Stimulated activated CD4-positive, alpha-beta T cell treated with anti-CD3 and anti-CD28 coated beads, Interleukin-4, amount 100 ng/mL, for 24 hours (primary cell): Measurements from ENCODE around the gene FLNC.

Experiments
- DNase-seq: peaks from one replicate; pipeline ENCODE4 v3.0.0-alpha.2; 2020

Gene FLNC

GRCh38 chr7:128867842-128868623 lies 37.8 kb downstream of the FLNC start:
- no peak for DNase-seq

- no peak for DNase-seq
Measured at GRCh38 chr7:128868624-128869137, 38.5 kb downstream of the FLNC start.

DNA sequence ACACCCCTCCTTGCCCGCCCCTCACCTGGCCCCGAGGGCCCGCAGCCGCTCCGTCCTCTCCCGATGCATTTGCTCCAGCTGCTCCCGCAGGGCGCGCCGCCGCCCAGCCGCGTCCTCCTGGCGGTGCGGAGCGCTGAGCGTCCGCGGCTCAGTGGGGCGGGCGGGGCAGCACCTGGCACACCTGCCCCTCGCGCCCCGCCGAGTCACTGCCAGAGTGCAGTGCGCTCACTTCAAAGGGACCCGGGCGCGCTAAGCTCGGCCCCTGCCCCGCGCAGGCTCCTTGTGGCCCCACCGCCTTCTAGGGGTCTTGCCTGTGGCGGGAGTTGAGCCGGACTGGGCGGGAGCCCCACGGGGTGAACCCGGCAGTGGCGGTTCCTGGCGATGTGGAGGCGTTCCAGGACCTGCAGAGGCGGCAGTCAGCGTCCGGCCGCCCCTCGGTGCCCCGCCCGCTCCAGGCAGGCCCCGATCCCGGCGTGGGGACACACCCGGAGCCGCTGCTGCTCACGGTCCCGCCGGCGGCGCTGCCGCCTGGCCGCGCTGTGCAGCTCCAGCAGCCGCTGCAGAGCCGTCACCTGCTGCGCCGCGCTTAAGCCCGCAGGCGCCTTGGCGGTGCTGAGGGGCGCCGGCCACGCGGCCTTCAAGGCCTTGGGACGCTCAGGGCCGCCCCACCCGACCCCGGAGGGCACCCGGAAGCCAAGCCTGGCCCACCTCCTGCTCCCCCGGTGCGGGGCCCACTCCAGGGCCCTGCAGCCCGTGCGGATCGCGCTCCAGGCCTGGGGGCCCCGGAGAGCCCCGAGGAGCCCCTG lies 39.1 kb downstream of the FLNC start:
- peak; percentile 32 for DNase-seq

GRCh38 chr7:128869944-128870285 lies 39.7 kb downstream of the FLNC start:
- DNase-seq = peak; percentile 11

- DNase-seq = no peak
Measured at GRCh38 chr7:128871050-128871449, 40.8 kb downstream of the FLNC start.

- no peak for DNase-seq
Measured at GRCh38 chr7:128872394-128872824, 42.2 kb downstream of the FLNC start.

- no peak for DNase-seq
Measured at GRCh38 chr7:128873234-128873633, 43.0 kb downstream of the FLNC start.

- DNase-seq = no peak
Measured at GRCh38 chr7:128874140-128875031, 44.2 kb downstream of the FLNC start.

DNA sequence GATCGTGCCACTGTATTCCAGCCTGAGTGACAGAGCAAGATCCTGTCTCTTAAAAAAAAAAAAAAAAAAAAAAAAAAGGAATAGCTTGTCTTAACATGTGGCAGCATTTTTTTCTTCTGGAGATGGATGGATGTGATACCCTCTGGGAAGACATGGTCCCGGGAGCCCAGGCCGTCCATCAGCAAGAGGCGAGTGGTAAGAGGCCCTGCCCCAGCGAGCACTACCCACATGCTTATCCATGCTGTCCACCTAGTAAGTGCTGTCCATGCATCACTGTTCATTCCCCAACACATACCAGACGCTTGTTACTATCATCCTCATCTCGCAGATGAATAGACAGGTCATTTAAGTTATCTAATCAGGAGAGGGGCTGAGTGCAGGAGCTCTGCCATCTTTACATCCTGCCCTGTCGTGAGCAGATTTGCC lies 45.3 kb downstream of the FLNC start:
- DNase-seq = no peak

DNA sequence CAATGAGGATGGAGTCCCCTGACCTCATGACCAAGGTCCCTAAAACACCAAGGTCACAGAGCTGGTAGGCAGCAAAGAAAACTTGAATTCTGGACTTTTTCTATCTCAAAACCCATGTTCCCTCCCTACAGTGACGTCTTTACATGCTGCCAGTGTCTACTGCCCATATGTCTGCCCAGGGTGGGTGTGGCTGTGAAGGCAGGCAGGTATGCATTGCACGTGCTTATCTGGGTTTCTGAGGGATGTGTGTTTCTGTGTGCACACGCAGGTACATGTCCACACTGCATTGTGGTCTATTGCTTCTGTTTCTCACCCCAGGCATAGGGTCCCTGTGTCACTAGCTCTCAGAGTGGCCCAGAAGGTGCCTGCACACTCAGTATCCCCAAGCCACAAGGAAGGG lies 45.9 kb downstream of the FLNC start:
- DNase-seq = no peak

- DNase-seq = no peak
Measured at GRCh38 chr7:128876586-128876977, 46.4 kb downstream of the FLNC start.

GRCh38 chr7:128876978-128877755 lies 47.0 kb downstream of the FLNC start:
- no peak for DNase-seq

- no peak for DNase-seq
Measured at GRCh38 chr7:128877756-128878120, 47.5 kb downstream of the FLNC start.

- no peak for DNase-seq
Measured at GRCh38 chr7:128878226-128879105, 48.3 kb downstream of the FLNC start.

DNA sequence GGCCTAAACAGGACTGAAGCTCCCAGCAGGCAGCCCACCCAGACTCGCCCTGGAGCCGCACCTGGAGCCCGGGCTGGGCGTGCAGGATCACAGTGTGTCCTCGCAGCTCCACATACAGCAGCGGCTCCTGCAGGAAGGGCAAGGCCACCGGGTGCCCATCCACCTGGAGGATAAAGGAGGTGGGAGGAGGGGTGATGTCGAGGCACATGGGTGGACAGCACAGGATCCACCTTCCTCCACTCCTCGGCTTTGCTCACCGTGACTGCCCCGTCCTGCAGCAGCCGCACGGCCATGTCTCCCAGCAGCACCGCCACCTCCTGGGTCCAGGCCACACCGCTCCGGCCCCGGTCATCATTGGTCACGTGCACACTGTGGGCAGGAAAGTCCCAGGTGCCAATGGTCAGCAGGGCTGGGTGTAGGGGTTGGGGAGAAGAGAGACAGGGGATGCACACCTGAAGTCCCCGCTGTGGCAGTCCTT lies 49.3 kb downstream of the FLNC start:
- DNase-seq = no peak

GRCh38 chr7:128879939-128880746 lies 49.9 kb downstream of the FLNC start:
- peak; percentile 22 for DNase-seq

GRCh38 chr7:128880791-128881457 lies 50.7 kb downstream of the FLNC start:
- DNase-seq = no peak

DNA sequence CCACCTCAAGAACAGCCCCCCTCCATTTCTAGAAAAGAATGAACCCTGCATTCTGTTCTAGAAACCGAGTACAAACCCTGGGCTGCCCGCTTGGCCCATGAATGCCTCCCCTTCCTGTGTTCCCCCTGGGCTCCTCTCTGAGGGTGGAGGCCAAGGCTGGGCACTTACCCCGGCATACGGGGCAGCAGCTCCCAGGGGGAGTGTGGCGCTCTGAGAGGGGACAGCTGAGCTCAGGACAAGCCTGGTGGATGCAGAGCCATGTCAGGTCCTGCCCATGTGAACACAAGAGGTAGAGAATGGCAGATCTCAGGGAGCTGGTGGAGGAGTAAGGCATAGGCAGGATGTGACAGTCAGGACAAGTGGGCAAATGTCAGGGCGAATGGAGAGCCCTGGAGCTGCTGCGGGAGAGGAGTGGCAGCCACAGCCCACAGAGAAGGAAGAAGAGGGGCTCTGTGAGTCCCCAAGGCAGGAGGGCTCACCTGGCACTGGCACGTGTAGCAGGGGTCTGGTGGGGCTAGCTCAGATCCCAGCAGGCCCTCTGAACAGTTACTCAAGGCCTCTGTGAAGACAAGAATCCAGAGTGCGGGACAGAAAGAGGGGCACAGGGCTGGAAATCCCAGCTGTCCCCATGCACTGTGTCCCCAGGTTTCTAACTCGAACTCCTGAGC lies 51.4 kb downstream of the FLNC start:
- DNase-seq = no peak

- no peak for DNase-seq
Measured at GRCh38 chr7:128882134-128882533, 51.9 kb downstream of the FLNC start.
